HAP-1 (cell line): ENCODE data around the gene SLC16A13.
A peak's percentile ranks its signal among the peaks of the same experiment; 100 is the strongest.

ENCODE experiments used
- DNase-seq, 2 experiments: peaks; one replicate each; pipeline ENCODE4 v3.0.0-alpha.2; 2016 to 2020; ENCODE audit warnings: low spot score in 2 of 2
- H3K27me3 ChIP-seq: fragments of 250-450 bp; sonication (Bioruptor Pico); 2 replicates; pipeline ENCODE4 v1.5.1; 2020; ENCODE audit warnings: low read depth, mild to moderate bottlenecking, moderate library complexity
- H3K36me3 ChIP-seq: fragments of 250-450 bp; sonication (Bioruptor Pico); replicated peaks from 2 replicates; pipeline ENCODE4 v1.5.1; 2020; ENCODE audit warnings: mild to moderate bottlenecking
- H3K4me1 ChIP-seq: fragments of 250-450 bp; sonication (Bioruptor Pico); 2 replicates; pipeline ENCODE4 v1.5.1; 2020; ENCODE audit warnings: mild to moderate bottlenecking
- H3K4me3 ChIP-seq: fragments of 250-450 bp; sonication (Bioruptor Pico); 2 replicates; pipeline ENCODE4 v1.5.1; 2020; ENCODE audit warnings: mild to moderate bottlenecking, moderate library complexity
- H3K9me3 ChIP-seq: fragments of 250-450 bp; sonication (Bioruptor Pico); 2 replicates; pipeline ENCODE4 v1.5.1; 2020; ENCODE audit warnings: mild to moderate bottlenecking, moderate library complexity
- in situ Hi-C: fragments of 300-500 bp; cut with MboI; formaldehyde crosslinking; loops from 3 replicates; pipeline ENCODE4 v1.14.3; 2020; ENCODE audit warnings: low sequenced_read_pairs, inconsistent platforms, mixed read lengths

Gene SLC16A13

DNA sequence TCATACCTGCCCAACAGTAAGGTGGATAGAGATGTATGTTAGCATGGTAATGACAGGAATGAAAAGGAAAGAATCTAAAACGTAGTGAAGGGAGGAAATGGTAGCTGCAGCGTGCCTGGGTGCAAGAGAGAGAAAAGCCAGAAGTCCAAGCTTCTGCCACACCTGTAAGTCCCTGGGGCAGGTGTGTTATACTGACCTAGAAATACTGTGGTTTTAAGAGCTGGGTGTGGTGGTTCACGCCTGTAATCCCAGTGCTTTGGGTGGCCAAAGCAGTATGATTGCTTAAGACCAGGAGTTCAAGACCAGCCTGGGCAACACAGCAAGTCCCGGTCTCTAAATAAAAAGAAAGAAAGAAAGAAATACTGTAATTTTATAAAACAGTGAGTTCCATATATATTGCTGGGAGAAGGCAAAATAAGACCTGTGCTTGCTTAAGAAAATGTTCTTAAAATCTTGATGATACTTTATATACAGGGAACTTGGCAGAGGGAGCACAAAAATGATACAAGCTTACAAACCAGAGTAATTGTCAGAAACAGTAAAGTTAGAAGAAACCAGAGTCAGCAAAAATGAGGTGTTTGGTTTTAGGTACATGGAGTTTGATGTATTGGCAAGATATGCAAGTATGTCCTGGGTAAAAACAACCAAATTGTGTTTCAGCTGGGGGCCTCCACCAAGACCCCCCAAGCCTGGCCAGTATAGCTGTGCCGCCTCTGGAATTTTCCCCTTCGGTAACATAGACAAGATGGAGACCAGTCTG, 33.3 kb upstream of the SLC16A13 start:
- no peaks in the 10 kb centered on the region for H3K9me3 ChIP-seq
- H3K4me1 ChIP-seq = no peaks in the 10 kb centered on the region
- DNase-seq = no peak
- peaks cover 16% of the 10 kb centered on the region for H3K36me3 ChIP-seq
- H3K4me3 ChIP-seq = no peak overlapping the region
- in situ Hi-C loops = loop anchor here (10.0 kb wide), 1 partner anchor 338 kb away; no protein-coding TSS in a partner anchor
- H3K27me3 ChIP-seq = no peaks in the 10 kb centered on the region

DNA sequence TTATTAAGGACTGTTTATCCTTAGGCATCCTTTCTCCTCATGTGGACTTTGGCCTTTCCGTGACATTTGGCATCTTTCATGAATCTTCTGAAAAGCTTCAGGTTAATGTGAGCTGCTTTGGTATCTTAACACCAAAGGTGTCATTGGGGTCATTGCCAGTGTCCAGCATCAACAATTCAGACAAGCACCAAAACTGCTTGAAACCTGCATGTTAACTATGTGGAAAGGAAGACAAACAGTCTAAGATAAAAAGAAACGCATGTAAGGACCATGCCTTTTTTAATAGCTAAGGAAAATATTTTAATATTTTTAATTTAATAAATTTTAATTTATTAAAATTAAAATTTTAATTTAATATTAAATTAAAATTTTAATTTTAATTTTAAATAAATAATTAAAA, 32.1 kb upstream of the SLC16A13 start:
- no peak for DNase-seq
- H3K27me3 ChIP-seq = no peaks in the 10 kb centered on the region
- H3K4me1 ChIP-seq = no peaks in the 10 kb centered on the region
- no peak overlapping the region for H3K4me3 ChIP-seq
- no peaks in the 10 kb centered on the region for H3K9me3 ChIP-seq
- in situ Hi-C loops = loop anchor here (10.0 kb wide), 1 partner anchor 339 kb away; no protein-coding TSS in a partner anchor
- peaks cover 16% of the 10 kb centered on the region for H3K36me3 ChIP-seq

DNA sequence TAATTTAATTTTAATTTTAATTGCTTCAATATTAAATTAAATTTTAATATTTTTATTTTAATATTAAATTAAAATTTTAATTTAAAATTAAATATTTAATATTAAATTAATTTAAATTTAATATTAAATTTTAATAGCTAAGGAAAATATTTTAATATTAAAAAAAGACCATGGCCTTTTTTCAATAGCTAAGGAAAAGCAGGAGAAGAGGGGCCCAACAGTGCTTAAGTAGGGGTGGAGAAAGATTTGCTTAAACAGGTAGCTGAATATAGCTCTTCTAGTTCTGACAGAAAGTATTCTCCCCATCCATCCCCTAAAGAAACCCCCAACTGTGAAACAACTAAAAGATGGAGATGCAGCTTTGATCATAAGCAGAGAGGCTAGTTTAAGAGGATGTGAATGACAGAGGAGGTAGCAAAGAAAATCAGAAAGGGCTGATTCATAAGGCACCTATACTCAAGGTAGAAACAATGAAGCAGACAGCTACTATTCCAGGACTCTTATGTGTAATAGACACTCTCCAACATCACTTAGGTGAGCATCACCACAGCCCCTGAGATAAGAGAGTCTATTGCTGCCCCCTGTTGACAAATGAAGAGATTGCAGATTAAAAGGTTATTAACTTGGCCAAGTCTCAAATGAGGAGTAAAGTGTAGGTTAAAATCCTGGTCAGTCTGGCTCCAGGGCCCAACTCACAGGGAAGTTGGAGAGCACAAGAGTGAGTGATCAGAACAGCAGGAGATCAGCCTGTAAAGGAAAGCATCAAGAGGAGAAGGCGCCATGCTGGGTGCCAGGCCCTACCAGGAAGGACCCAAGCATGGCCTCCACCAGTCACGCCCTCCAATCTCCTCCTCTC, 31.2 kb upstream of the SLC16A13 start:
- peaks cover 15% of the 10 kb centered on the region for H3K36me3 ChIP-seq
- in situ Hi-C loops = loop anchor here (5.0 to 10.0 kb wide), 2 partner anchors 92 to 340 kb away; no protein-coding TSS in a partner anchor
- H3K4me3 ChIP-seq = no peak overlapping the region
- no peaks in the 10 kb centered on the region for H3K9me3 ChIP-seq
- DNase-seq = peak; percentile 51 to 62
- H3K27me3 ChIP-seq = no peaks in the 10 kb centered on the region
- H3K4me1 ChIP-seq = no peaks in the 10 kb centered on the region

DNA sequence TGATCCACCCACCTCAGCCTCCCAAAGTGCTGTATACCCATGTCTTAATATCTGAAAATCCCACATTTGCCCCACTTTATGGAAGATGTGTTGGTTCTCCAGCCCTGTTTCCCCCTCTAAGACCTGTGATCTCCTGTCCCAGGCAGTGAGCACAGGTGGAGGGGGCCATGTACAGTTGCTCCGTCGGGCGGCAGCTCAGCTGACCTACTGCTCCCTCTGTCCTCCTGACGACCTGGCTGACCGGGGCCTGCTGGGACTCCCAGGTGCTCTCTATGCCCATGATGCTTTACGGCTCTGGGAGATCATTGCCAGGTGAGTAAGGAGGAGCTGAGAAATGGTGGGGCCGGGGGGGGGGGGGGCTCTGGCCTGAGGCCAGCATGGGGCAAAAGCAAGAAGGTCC, 30.1 kb upstream of the SLC16A13 start:
- Histone ChIP-seq H3K9me3 (no peaks in the 10 kb centered on the region), H3K27me3 (no peaks in the 10 kb centered on the region), H3K4me1 (peaks cover under 1% of the 10 kb centered on the region; the same call in 1 of the 2 replicates), H3K4me3 (no peak overlapping the region), H3K36me3 (peaks cover 15% of the 10 kb centered on the region)
- no peak for DNase-seq
- in situ Hi-C loops = loop anchor here (5.0 to 10.0 kb wide), 2 partner anchors 93 to 341 kb away; no protein-coding TSS in a partner anchor

GRCh38 chr17:7007143-7007542, 28.7 kb upstream of the SLC16A13 start:
- Histone ChIP-seq H3K9me3 (no peaks in the 10 kb centered on the region), H3K36me3 (peaks cover 7% of the 10 kb centered on the region), H3K27me3 (no peaks in the 10 kb centered on the region), H3K4me3 (no peak overlapping the region), H3K4me1 (peaks cover 6% of the 10 kb centered on the region)
- DNase-seq = no peak
- in situ Hi-C loops = loop anchor here (5.0 to 10.0 kb wide), 2 partner anchors 95 to 342 kb away; no protein-coding TSS in a partner anchor

DNA sequence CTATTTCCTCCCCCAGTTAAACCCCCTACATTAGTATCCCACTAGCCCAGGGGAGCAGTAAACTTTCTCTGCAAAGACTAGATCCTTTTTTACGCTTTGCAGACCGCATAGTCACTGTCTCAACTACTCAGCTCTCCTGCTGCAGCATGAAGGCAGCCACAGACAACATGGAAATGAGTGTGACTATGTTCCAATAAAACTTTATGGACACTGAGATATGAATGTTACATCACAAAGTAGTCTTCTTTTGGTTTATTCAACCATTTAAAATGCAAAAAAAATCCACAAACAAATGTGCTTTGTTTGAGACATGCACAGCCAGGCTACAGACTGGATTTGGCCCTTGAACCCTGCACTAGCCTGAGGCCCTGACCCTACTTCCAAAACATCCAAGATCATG, 25.3 kb upstream of the SLC16A13 start:
- Histone ChIP-seq H3K36me3 (peaks cover 5% of the 10 kb centered on the region), H3K4me3 (no peak overlapping the region), H3K27me3 (no peaks in the 10 kb centered on the region), H3K4me1 (peaks cover 10% of the 10 kb centered on the region), H3K9me3 (no peaks in the 10 kb centered on the region)
- DNase-seq = no peak
- in situ Hi-C loops = no loop called here

DNA sequence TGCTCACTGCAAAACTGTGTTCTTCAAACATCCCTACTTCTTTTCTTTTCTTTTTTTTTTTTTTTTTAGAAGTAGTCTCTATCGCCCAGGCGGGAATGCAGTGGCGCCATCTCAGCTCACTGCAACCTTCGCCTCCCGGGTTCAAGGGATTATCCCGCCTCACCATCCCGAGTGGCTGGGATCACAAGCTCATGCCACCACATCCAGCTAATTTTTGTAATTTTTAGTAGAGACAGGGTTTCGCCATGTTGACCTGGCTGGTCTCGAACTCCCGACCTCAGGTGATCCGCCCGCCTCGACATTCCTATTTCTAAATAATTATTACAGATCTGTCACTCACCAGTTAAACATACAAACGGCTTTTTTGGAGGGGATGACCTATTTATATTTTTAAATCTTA, 24.4 kb upstream of the SLC16A13 start:
- Histone ChIP-seq H3K27me3 (no peaks in the 10 kb centered on the region), H3K36me3 (peaks cover 5% of the 10 kb centered on the region), H3K4me3 (peak overlapping the region; percentile 92), H3K4me1 (peaks cover 14% of the 10 kb centered on the region), H3K9me3 (no peaks in the 10 kb centered on the region)
- in situ Hi-C loops = no loop called here
- no peak for DNase-seq

DNA sequence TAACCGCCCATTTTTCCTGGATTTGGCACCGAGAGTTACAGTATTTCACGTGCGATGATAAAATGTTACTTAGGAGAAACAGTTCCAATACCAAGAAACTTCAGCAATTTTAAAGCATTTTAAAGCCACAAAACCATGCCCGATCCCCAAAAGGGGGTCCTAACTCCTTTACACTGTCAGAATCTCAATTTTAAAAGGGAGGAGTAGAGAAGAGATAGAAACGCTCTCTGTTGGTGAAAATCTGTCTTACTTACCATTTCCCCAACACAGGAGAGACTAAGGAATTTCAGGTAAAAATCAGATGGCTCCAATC, 23.9 kb upstream of the SLC16A13 start:
- no peaks in the 10 kb centered on the region for H3K27me3 ChIP-seq
- peak overlapping the region; percentile 92 for H3K4me3 ChIP-seq
- H3K9me3 ChIP-seq = no peaks in the 10 kb centered on the region
- peaks cover 5% of the 10 kb centered on the region for H3K36me3 ChIP-seq
- no peak for DNase-seq
- peaks cover 14% of the 10 kb centered on the region for H3K4me1 ChIP-seq
- in situ Hi-C loops = no loop called here

GRCh38 chr17:7014261-7014994, 21.4 kb upstream of the SLC16A13 start:
- H3K36me3 ChIP-seq = peaks cover 2% of the 10 kb centered on the region
- peak overlapping the region; percentile 92 for H3K4me3 ChIP-seq
- H3K27me3 ChIP-seq = no peaks in the 10 kb centered on the region
- H3K4me1 ChIP-seq = peaks cover 14% of the 10 kb centered on the region
- no peaks in the 10 kb centered on the region for H3K9me3 ChIP-seq
- DNase-seq = peak; percentile 95 to 97
- in situ Hi-C loops = no loop called here

- in situ Hi-C loops = no loop called here
- no peak for DNase-seq
- Histone ChIP-seq H3K36me3 (no peaks in the 10 kb centered on the region; the same call in 1 of the 2 replicates), H3K4me3 (peak overlapping the region; percentile 92), H3K4me1 (peaks cover 20% of the 10 kb centered on the region), H3K9me3 (no peaks in the 10 kb centered on the region), H3K27me3 (no peaks in the 10 kb centered on the region)
Measured at GRCh38 chr17:7014995-7015958, 20.5 kb upstream of the SLC16A13 start.

DNA sequence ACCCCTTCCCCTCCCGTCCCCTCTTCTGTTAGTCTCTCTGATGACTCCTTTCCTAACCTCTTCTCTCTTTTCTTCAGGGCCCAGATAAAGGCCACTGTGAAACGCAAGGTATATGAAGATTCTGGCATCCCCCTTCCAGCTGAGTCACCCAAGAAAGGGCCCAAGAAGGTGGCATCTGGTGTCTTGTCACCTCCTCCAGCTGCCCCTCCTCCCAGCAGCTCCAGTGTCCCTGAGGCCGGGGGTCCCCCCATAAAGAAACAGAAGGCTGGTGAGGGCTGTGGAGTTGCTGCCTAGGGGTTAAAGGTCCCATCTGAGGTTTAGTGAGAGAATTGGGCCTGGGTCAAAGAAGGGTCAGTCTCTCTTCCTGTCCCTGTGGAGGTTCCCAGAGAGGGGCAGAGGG, 19.4 kb upstream of the SLC16A13 start:
- in situ Hi-C loops = no loop called here
- Histone ChIP-seq H3K4me3 (no peak overlapping the region), H3K27me3 (no peaks in the 10 kb centered on the region), H3K36me3 (no peaks in the 10 kb centered on the region; the same call in 1 of the 2 replicates), H3K4me1 (peaks cover 16% of the 10 kb centered on the region), H3K9me3 (no peaks in the 10 kb centered on the region)
- DNase-seq = no peak

- no peak overlapping the region for H3K4me3 ChIP-seq
- peaks cover 23% of the 10 kb centered on the region for H3K4me1 ChIP-seq
- H3K36me3 ChIP-seq = no peaks in the 10 kb centered on the region; the same call in 1 of the 2 replicates
- H3K9me3 ChIP-seq = no peaks in the 10 kb centered on the region
- in situ Hi-C loops = no loop called here
- DNase-seq = no peak
- no peaks in the 10 kb centered on the region for H3K27me3 ChIP-seq
Measured at GRCh38 chr17:7016886-7017826, 18.7 kb upstream of the SLC16A13 start.
